SK-N-SH (cell line): Measurements from ENCODE around the gene FIBP.

ENCODE experiments used
- FOXJ3 ChIP-seq: sonication (generic); formaldehyde crosslinking; IDR thresholded peaks from 2 replicates; pipeline ENCODE4 v1.5.1; 2020; ENCODE audit warnings: mild to moderate bottlenecking, missing genetic modification reagents
- POLR2AphosphoS5 ChIP-seq: IDR thresholded peaks from 2 replicates; pipeline ENCODE4 v1.6.1; 2012; ENCODE audit warnings: low read depth, low read length
- TF ChIP-seq, protein P1 (sequence below): fragments of 200-600 bp; sonication (generic); IDR thresholded peaks from 2 replicates; pipeline ENCODE4 v1.6.1; 2017; ENCODE audit warnings: antibody characterized with exemption, mild to moderate bottlenecking, moderate library complexity

- TF ChIP-seq FOXJ3 (CRISPR knock-in tag) (no peak), POLR2AphosphoS5 (peak; percentile 74)
- TF ChIP-seq, protein P1, sequence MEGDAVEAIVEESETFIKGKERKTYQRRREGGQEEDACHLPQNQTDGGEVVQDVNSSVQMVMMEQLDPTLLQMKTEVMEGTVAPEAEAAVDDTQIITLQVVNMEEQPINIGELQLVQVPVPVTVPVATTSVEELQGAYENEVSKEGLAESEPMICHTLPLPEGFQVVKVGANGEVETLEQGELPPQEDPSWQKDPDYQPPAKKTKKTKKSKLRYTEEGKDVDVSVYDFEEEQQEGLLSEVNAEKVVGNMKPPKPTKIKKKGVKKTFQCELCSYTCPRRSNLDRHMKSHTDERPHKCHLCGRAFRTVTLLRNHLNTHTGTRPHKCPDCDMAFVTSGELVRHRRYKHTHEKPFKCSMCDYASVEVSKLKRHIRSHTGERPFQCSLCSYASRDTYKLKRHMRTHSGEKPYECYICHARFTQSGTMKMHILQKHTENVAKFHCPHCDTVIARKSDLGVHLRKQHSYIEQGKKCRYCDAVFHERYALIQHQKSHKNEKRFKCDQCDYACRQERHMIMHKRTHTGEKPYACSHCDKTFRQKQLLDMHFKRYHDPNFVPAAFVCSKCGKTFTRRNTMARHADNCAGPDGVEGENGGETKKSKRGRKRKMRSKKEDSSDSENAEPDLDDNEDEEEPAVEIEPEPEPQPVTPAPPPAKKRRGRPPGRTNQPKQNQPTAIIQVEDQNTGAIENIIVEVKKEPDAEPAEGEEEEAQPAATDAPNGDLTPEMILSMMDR: peak; percentile 25; the same call in 1 of the 2 replicates
These were observed 29.0 kb downstream of the FIBP start for GRCh38 chr11:65859095-65859811.
